Effector CD4-positive, alpha-beta T cell (primary cell): ENCODE data around the gene ID2.
A peak's percentile ranks its signal among the peaks of the same experiment; 100 is the strongest.

Experiments used
- DNase-seq: peaks from one replicate; pipeline ENCODE4 v3.0.0-alpha.2; 2020
- total RNA-seq: gene quantifications from one replicate; lab custom pipeline; 2026; lab: John Stamatoyannopoulos, UW

Gene ID2
- total RNA-seq = 144 reads per million, percentile 89 among the genes with 10 or more reads in this experiment

- peak; percentile 95 for DNase-seq
Measured at GRCh38 chr2:8681786-8682692, at the start of gene ID2. Gene ID2 (plus strand): TSS chr2:8682056. CDS start chr2:8682166, 110 bp downstream.

GRCh38 chr2:8632755-8633154 lies 49.1 kb upstream of the ID2 start:
- DNase-seq = no peak

GRCh38 chr2:8633186-8633734 lies 48.6 kb upstream of the ID2 start:
- DNase-seq = no peak

- DNase-seq = no peak
Measured at GRCh38 chr2:8633735-8634313, 48.0 kb upstream of the ID2 start.

GRCh38 chr2:8634466-8635172 lies 47.2 kb upstream of the ID2 start:
- DNase-seq = no peak

- DNase-seq = no peak
Measured at GRCh38 chr2:8636041-8636491, 45.8 kb upstream of the ID2 start.

GRCh38 chr2:8636721-8637636 lies 44.9 kb upstream of the ID2 start:
- DNase-seq = no peak

- DNase-seq = no peak
Measured at GRCh38 chr2:8638327-8638726, 43.5 kb upstream of the ID2 start.

GRCh38 chr2:8639122-8639635 lies 42.7 kb upstream of the ID2 start:
- DNase-seq = no peak

- no peak for DNase-seq
Measured at GRCh38 chr2:8640498-8640897, 41.4 kb upstream of the ID2 start.

GRCh38 chr2:8641301-8641965 lies 40.4 kb upstream of the ID2 start:
- no peak for DNase-seq

GRCh38 chr2:8642366-8643068 lies 39.3 kb upstream of the ID2 start:
- no peak for DNase-seq

- no peak for DNase-seq
Measured at GRCh38 chr2:8643250-8643995, 38.4 kb upstream of the ID2 start.

- no peak for DNase-seq
Measured at GRCh38 chr2:8643996-8644356, 37.9 kb upstream of the ID2 start.

- DNase-seq = no peak
Measured at GRCh38 chr2:8644605-8645175, 37.2 kb upstream of the ID2 start.

- no peak for DNase-seq
Measured at GRCh38 chr2:8645176-8645831, 36.6 kb upstream of the ID2 start.

- DNase-seq = no peak
Measured at GRCh38 chr2:8646731-8647461, 35.0 kb upstream of the ID2 start.

- no peak for DNase-seq
Measured at GRCh38 chr2:8647462-8647857, 34.4 kb upstream of the ID2 start.
